ENCODE measurements around the gene LPIN3.
"Not testable (repeated sequence)": the region's sequence is repeated elsewhere in the genome, so short reads cannot be mapped to it uniquely, and the experiment has no call there.

LPIN3 gene, protein sequence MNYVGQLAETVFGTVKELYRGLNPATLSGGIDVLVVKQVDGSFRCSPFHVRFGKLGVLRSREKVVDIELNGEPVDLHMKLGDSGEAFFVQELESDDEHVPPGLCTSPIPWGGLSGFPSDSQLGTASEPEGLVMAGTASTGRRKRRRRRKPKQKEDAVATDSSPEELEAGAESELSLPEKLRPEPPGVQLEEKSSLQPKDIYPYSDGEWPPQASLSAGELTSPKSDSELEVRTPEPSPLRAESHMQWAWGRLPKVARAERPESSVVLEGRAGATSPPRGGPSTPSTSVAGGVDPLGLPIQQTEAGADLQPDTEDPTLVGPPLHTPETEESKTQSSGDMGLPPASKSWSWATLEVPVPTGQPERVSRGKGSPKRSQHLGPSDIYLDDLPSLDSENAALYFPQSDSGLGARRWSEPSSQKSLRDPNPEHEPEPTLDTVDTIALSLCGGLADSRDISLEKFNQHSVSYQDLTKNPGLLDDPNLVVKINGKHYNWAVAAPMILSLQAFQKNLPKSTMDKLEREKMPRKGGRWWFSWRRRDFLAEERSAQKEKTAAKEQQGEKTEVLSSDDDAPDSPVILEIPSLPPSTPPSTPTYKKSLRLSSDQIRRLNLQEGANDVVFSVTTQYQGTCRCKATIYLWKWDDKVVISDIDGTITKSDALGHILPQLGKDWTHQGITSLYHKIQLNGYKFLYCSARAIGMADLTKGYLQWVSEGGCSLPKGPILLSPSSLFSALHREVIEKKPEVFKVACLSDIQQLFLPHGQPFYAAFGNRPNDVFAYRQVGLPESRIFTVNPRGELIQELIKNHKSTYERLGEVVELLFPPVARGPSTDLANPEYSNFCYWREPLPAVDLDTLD

DNA sequence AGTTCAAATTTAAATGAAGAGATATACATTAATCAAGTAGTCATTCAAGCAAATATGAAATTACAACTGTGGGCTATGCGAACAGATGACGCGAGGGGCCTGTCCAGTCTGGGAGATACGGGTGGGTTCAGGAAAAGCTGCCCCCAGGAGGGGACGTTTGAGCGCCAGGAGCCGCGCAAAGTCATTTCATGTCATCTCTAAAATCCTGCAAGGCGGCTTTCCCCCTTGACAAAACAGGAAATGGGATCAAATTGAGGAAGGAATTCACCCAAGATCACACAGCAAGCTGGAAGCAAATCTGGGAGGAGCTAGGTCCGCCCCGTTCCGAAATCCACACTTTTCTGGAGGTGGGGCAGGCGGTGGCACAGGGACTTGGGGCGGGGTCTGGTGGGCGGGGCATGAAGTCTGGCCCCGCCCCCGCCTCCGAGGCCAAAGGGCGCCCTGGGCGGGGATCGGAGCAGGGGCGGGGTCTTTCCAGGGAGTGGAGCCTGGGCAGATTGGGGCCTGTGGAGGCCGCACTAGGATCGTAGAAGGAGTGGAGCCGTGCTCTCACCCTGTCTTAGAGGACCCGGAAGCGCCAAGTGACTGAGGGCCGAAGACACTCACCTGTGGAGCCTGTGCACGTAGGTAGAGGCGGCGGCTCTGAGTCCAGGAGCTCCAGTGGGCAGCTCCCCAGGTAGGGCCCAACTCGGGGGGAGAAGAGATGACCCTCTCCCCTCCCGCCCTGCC lies at the start of gene LPIN3:
Gene LPIN3 (plus strand): TSS at position 495 of the 729 bp plus-strand sequence. CDS start 4,983 bp downstream, outside the sequence.
- DNase-seq: peak; percentile 86

DNA sequence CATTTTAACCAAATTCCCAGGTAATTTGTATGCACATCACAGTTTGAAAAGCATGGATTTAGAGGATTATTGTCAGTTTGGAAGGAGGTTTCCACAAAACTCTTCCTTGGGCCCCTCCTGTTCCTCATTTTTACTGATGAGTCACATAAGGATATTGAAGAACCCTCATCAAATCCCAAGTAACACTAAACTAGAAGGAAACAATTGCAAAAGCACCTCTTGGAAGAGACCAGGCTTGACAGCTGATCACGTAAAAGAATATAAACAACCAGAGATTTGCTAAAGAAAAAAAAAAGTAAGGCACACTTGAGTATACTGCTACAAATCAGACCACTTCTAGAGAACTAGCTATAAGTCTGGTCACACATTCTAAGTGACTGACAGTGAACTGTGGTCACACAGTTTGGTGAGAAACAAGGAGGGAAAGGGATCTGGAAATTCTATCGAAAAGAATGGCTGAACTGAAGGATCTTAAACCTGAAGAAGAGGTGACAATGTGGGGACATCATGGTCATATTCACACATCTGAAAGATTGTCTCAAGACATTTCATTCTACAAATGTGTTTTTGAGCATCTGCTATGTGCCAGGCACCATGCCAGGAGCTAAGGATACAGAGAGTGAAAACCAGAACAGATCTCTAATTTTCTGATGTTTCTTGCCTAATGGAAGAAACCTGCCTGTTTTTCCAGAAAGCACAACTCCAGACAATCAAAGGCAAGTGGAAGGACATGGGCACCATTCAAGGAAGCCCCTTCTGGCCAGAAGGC lies 47.2 kb upstream of the LPIN3 start:
- peak; percentile 77 for DNase-seq

DNA sequence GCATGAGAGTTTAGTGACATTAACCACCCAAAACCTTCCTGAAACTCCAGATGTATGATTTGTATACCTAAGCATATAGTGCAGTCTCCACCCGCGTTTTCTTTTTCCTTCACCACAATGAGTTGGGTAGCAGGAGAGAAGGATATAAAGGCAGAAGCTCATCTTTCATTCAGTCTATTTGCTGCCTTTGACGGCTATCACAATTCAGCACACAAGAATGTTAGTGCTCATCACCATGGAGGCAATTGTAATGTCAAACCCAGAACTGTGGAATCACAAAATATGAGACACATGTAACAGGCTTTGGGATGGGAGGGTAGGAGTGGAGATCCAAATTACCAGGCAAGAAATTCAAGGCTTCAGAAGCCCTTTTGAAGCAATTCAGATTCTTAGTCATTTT lies 40.7 kb upstream of the LPIN3 start:
- DNase-seq: peak; percentile 25

DNA sequence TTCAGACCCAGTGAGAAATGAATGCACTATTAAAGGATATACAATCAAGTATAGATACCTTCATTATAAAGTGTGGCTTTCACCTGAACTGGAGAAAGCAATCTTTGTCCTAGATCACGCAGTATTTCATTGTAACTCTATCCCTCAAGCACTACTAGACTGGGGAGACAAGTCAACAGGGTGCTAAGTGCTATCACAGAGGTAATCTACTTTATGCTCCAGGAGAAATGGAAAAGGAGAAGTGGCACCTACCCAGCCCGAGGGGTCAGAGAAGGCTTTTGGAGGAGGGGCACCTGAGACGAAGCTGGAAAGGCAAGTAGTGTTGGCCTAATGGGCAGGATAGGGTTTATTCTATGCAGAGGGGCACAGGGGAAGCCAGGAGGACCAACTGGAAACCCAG lies 40.2 kb upstream of the LPIN3 start:
- DNase-seq: no peak

DNA sequence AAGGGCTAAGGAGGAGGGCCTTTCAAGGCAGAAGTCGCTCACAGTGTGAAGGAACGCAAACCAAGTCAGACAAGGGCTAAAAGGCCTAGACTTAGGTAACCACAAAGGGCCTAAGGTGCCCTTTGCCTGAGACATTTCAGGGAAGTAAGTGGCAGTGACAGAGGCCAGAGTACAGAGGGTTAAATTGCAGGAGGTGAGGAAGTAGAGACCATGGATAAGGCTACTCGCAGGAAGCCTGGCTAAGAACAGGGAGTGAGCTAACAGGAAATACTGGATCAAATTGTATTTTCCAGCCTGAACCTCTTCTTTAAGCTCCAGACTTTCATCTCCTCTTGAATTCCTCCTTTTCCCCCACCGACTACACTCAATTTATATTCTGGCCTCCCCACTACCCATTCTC lies 39.7 kb upstream of the LPIN3 start:
- no peak for DNase-seq

DNA sequence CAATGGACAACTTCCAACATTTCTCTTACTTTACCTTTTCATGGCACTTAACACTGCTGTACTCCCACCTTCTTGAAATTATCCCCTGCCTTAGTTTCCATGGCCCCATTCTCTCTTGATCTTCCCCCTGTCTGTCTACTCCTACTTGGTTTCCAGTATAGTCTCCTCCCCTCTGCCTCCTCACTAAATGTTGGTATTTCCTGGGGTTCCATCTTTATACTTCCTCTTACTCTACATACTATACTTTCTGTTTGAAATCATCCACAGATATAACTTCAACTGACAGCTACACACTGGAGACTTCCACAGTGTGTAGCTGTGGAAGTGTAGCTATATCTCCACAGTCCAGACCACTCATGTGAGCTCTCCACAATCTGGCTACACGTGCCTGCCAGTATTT lies 36.6 kb upstream of the LPIN3 start:
- DNase-seq: no peak

DNA sequence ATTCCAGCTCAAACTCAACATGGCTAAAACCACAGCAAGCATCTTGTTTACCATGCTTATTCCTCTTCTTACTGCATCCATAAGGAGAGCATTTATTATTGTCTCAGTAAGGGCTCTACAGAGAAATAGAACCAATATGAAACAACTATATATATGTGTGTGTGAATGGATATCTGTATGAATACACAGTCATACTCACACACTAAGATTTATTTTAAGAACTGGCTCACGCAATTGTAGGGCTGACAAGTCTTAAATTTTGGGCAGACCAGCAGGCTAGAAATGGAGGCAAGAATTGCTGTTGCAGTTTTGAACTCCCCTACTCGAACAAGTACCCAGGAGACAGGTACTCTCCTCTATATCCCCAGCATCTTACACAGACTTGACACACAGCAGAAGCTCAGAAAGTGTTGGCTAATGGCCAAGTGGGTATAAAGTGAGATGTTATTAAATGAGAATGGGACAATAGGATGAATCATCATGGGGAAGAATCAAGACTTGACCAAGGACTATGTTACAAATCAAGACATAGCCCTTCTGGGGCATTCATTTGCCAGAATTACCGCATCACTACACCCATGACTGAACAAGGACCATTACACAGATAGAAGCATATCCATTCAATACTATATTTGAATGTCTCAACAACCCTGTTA lies 36.1 kb upstream of the LPIN3 start:
- DNase-seq: no peak

DNA sequence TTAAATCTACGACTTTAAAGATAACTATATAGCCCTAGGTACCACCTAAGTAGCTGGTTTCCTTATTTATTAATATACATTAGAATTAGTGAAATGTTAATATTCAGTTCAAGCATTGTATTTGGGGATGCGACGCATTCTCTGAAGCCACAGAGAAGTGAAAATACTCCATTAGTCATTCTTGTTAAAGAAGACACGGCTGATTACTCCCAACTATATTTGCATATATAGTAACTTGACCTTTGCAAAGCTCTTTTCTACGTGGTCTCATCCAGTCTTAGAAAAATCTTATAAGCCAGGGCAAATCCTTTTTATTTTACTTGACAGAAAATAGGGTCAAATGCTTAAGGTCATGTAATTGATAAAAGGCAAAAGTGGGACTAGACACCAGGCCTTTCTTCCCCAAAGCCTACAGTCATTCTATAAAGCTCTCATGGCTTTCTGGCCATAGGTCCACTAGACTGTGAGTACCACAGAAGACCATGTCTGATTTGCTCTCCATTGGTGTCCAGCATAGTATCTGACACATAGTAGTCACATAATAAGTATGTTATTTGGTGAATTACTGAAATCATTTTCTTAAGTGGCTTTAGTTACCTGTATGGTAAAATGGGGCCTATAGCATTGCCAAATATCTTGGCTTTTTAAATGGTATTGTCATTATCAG lies 34.4 kb upstream of the LPIN3 start:
- no peak for DNase-seq

DNA sequence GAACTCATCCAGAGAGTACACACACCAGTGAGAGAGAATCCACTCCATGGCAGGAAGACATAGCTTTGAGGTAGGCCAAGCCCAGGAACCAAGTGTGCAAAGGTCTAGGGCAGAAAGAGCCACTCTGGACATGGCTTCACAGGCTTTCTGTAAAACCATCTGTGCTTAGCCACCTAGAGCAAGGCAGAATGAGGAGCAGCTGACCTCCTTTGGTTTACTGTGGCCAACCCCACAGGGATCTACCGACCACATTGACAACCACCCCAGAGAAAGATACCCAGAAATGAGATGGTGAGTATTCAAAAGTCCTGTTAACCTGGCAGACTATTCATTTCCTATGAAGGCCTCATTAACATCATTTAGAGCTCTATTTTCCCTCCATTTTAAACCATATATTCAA lies 33.6 kb upstream of the LPIN3 start:
- no peak for DNase-seq

DNA sequence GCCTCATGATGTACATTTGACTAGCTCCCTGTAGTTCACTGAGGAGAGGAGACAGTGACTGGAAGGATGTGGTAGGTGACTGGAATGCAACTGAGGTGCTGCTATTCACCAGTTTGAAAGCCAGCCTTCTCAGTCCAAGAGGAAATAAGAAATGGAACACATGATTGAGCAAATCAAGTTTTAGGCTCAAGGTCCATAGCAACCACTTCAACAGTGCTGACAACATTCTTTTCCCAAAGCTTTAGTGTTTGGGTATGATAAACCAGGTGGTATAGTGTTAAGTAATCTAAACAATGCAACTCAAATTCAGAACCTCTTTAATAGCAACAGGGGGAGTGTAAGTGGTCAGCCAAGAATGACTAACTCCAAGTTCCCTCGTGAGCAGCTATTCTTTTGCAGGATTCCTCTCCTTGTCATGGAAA lies 32.3 kb upstream of the LPIN3 start:
- DNase-seq: peak; percentile 85

DNA sequence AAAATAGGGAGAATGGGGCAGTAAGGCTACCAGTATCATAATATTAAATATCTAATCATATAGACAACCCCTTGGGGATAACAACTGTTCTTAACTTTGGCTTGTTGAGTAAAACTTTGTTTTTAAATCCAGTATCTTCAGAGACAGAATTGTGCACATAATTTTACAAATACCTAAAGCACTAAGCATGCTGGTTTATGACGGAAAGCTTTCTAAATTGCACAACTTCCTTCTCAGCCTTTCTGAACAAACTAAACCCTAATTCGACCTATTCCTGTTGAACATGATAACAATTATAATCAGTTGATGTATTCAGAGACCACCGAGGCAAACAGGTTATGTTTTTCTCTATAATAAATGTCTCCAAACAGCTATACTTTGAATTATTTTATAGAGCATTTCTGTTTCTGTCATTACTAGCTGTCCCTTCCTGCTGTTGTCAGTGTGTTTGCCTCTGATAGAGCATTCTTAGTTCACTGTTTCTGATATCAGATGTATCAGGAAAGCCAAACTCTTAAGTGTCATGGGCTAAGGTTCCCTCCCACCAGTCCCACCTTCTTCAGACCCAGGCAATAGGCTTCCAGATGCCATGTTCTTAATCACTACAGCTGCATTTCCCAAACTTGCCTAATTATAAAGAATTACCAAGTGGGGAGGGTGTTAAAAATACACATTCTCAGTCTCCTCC lies 31.8 kb upstream of the LPIN3 start:
- DNase-seq: peak; percentile 62

DNA sequence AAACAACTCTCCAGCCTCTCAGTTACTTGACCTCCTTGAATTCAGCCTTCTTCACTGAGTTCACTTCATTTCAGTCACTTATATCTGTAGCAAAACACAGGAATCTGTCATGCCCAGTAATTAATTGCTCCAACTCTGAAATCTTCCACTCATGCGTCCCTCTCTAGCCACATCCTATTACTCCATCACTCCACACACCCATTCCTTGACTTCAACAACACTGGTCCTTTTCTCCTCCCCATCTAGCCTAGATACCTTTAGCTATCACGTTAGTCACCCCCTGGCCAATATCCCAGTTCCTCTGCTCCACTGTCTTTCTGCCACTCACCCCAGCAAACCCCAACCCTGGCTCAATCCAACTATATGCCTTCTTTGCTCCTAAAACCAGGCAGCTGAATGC lies 30.8 kb upstream of the LPIN3 start:
- peak; percentile 89 for DNase-seq

DNA sequence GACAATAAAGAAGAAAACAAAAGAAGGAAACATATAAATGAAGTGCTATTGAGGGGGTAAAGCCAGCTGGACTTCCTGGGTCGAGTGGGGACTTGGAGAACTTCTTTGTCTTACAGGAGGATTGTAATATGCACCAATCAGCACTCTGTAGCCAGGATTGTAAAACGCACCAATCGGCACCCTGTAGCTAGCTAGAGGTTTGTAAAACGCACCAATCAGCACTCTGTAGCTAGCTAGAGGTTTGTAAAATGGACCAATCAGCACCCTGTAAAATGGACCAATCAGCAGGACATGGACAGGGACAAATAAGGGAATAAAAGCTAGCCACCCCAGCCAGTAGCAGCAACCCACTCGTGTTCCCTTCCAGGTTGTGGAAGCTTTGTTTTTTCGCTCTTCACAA lies 28.6 kb upstream of the LPIN3 start:
- DNase-seq: not testable (repeated sequence)

DNA sequence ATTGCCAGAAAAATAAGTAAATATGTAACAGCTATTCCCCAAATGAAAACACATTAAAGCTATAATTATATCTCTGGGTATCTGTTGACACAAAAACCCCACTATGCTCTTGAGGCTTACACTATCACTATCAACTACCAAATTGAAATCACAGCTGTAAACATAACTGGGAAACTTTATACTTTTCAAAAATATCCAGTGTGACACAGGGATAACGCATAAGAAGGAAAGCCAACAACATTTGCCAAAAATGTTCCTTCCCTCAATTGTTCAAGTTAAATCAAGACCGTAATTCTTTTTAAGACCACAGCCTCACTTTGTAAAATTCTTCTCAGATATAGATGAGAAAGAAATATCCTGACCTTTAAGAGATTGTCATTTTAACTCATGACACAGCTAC lies 26.2 kb upstream of the LPIN3 start:
- DNase-seq: no peak

DNA sequence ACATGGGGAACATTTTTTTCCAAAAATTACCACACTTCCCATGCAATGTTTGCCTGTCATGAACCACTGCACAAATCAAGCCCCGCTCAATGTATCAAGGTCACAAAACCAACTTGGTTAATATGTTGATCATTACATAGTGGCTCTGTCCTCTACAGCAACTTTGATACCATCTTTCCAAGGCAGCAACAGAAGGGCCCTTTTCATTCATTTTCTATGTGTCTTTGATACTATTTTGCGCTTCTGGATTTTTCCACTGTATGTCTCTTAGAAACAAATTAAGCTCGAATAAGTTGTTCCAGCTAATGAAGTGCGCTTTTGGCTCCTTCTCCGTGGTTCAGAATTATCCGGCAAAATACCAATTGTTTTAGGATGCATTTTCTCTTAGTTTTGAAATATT lies 24.6 kb upstream of the LPIN3 start:
- no peak for DNase-seq

DNA sequence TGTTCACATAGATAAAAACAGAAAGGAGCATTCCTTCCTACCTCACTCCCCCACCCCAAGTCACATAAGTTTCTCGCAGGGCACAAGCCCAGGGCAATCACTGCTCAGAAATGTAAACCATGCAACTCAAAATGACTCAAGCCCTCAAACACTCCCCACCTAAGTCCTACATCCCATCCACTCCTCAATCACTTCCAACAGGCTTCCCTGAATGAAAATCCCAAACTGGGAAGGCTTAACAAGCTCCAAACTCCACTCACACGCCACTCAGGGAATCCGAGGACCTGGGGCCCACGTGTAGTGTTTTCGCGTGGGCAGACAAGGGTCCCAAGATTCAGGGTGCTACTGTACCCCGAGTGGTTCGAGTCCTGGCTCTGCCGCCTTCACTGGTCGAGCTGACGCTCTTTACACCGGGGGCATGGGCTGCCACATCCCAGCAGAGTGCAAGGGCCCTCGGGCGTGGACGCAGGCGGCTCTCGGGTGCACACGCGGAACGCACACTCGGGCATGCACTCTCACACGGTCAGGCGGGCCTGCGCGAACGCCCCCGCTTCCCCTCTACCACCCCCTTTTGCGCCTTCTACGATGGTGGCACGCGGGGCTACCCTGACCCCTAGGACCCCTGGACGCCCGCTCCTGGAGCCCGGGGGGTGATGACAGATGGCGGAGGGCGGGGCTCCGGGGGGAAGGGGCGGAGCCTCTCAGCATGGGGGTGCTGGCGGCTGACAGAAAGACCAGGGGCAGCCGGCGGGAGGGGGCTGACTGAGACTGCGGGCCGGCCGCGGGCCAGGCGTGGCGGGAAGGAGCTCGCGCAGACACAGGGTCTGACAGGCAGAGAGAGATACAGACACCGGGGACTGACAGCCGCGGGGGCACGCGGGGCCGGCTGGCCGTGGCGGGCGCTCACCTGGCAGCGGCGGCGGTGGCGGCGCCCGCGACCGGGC lies 23.7 kb upstream of the LPIN3 start:
- DNase-seq: peak; percentile 94

DNA sequence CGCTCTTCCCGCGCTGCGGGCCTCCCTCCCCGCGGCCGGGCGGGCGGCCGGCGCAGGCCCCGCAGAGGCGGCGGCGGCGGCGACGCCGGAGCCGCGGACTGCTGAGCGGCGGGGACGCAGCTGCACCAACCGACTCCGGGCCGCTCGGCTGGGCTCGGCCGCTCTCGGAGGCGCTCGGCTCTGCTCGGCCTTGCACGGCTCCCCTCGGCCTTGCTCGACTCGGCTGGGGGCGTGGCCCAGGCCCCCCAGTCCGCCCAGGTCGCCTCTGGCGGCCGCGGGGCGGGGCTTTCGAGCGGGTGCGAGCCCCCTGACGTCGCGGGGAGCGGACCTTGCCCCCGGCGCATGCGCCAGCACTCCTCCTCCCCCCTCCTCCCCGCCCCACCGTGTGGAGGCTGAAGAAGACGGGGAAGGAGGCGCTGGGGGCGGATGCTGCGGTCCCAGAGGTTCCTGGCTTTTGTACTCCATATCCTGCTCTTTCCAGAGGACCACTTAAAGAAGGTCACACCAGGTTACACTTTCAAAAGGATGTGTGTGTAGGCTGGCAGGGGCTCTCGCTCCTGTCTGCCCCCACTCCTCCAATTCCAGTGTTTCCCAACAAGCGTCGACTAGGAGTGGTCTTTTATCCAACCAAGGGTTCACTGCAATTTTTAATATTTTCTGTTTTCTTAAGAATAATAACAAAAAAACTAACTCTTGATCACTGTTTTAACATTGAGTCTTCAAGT lies 22.9 kb upstream of the LPIN3 start, which contains the start of gene ZHX3:
Gene ZHX3 (minus strand): TSS at position 186 of the 725 bp plus-strand sequence. CDS start 112,815 bp downstream, outside the sequence.
- DNase-seq: peak; percentile 95

DNA sequence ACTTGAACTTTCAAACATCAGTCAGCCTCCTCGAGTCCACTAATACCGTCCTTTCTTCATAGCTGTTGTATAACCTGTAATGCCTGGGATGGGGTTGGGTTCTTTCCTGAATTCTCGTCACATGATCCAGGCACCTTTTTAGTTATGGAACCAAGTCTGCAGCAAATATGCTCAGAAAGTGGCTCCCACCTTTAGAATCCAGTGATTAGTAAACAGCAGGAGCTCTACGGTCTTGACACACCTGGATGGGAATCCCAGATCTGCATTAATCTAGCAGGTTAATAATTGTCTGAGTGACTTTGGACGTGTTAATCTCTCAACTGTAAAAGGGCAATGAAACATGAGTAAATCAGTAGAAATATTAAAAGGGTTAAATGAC lies 22.4 kb upstream of the LPIN3 start:
- no peak for DNase-seq

DNA sequence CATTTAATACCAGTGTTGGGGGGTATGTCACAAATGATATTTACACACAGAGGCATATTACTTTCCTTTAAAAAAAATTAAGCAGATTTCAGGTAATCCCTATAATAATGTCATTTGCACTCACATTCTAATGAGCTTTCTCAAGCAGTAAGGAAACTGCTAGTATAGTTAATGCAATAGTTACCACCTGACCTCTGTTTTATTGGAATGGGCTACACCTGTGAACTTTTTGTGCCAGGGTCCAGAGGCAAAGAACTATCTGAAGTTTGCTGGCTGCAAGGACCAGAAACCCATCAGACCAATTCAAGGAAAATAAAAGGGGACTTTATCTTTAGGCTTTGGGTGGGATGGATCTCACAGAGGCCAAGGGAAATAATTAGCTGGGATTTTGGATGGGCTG lies 20.2 kb upstream of the LPIN3 start:
- DNase-seq: no peak
